Liver (tissue), 9 donors: ENCODE results near the gene D2HGDH. TPM values are rescaled to one million over a fixed set of nuclear protein-coding genes. Genes with fewer than 3 reads are reported as not detected.
"Not testable (repeated sequence)": the region's sequence is repeated elsewhere in the genome, so short reads cannot be mapped to it uniquely, and the experiment has no call there.

Source experiments
- DNase-seq: peaks from one replicate; pipeline ENCODE4 v3.0.0-alpha.2; 2017; ENCODE audit warnings: low spot score
- H3K27ac ChIP-seq, 2 donors: one replicate each; pipeline ENCODE4 v1.7.0; 2013; ENCODE audit warnings: inconsistent platforms in 2 of 2, low read length in 2 of 2, control low read depth in 1 of 2, low read depth in 1 of 2, mild to moderate bottlenecking in 1 of 2
- H3K27me3 ChIP-seq, 4 donors: one replicate each; pipeline versions ENCODE4 v1.6.1 to v1.7.0; 2013; ENCODE audit warnings: low read length in 3 of 4, inconsistent platforms in 1 of 4, mild to moderate bottlenecking in 1 of 4, moderate library complexity in 1 of 4; ENCODE audit not compliant: control insufficient read depth in 4 of 4, insufficient read depth in 4 of 4
- H3K36me3 ChIP-seq, 4 donors: one replicate each; pipeline versions ENCODE4 v1.6.1 to v1.7.0; 2013; ENCODE audit warnings: low read length in 3 of 4, mild to moderate bottlenecking in 3 of 4, low read depth in 1 of 4, moderate library complexity in 1 of 4; ENCODE audit not compliant: control insufficient read depth in 4 of 4, insufficient read depth in 3 of 4
- H3K4me1 ChIP-seq, 4 donors: one replicate each; pipeline versions ENCODE4 v1.6.1 to v1.7.0; 2013; ENCODE audit warnings: low read length in 3 of 4, mild to moderate bottlenecking in 3 of 4, moderate library complexity in 1 of 4; ENCODE audit not compliant: control insufficient read depth in 4 of 4, insufficient read depth in 4 of 4
- H3K4me3 ChIP-seq, 3 donors: one replicate each; pipeline versions ENCODE4 v1.6.1 to v1.7.0; 2013; ENCODE audit warnings: low read length in 3 of 3, control low read depth in 1 of 3, low read depth in 1 of 3, mild to moderate bottlenecking in 1 of 3
- H3K9ac ChIP-seq, 2 donors: one replicate each; pipeline ENCODE4 v1.7.0; 2013; ENCODE audit warnings: low read length in 2 of 2, mild to moderate bottlenecking in 2 of 2, moderate library complexity in 2 of 2, control low read depth in 1 of 2, low read depth in 1 of 2
- H3K9me3 ChIP-seq, 4 donors: one replicate each; pipeline versions ENCODE4 v1.6.1 to v1.7.0; 2013; ENCODE audit warnings: low read length in 3 of 4; ENCODE audit not compliant: control insufficient read depth in 4 of 4
- EGR1 ChIP-seq, 2 donors: IDR thresholded peaks; 2 replicates each; pipeline ENCODE4 v1.6.1; 2016 to 2018; ENCODE audit warnings: antibody characterized with exemption in 2 of 2, low read depth in 2 of 2
- FOXA1 ChIP-seq: IDR thresholded peaks from 2 replicates; pipeline ENCODE4 v1.6.1; 2016; ENCODE audit warnings: antibody characterized with exemption
- FOXA2 ChIP-seq: IDR thresholded peaks from 2 replicates; pipeline ENCODE4 v1.6.1; 2016; ENCODE audit warnings: antibody characterized with exemption
- GABPA ChIP-seq, 2 donors: IDR thresholded peaks in 1 of 2; conservative IDR thresholded peaks in 1 of 2; 2 replicates each; pipeline ENCODE4 v1.6.1; 2016; ENCODE audit warnings: antibody characterized with exemption in 2 of 2, mild to moderate bottlenecking in 1 of 2, moderate library complexity in 1 of 2
- HNF4A ChIP-seq, 2 donors: conservative IDR thresholded peaks; 2 replicates each; pipeline ENCODE4 v1.6.1; 2016; ENCODE audit warnings: antibody characterized with exemption in 2 of 2, mild to moderate bottlenecking in 2 of 2
- HNF4G ChIP-seq: IDR thresholded peaks from 2 replicates; pipeline ENCODE4 v1.6.1; 2016; ENCODE audit warnings: antibody characterized with exemption
- JUND ChIP-seq, 2 donors: IDR thresholded peaks; 2 replicates each; pipeline ENCODE4 v1.6.1; 2016; ENCODE audit warnings: antibody characterized with exemption in 2 of 2
- NR2F2 ChIP-seq: IDR thresholded peaks from 2 replicates; pipeline ENCODE4 v1.6.1; 2016; ENCODE audit warnings: antibody characterized with exemption
- RAD21 ChIP-seq, 2 donors: IDR thresholded peaks; 2 replicates each; pipeline ENCODE4 v1.6.1; 2016; ENCODE audit warnings: antibody characterized with exemption in 2 of 2, mild to moderate bottlenecking in 2 of 2
- RXRA ChIP-seq, 2 donors: IDR thresholded peaks; 2 replicates each; pipeline ENCODE4 v1.6.1; 2017 to 2018; ENCODE audit warnings: antibody characterized with exemption in 2 of 2, mild to moderate bottlenecking in 1 of 2
- TAF1 ChIP-seq: conservative IDR thresholded peaks from 2 replicates; pipeline ENCODE4 v1.6.1; 2016; ENCODE audit warnings: antibody characterized with exemption, mild to moderate bottlenecking
- YY1 ChIP-seq: IDR thresholded peaks from 2 replicates; pipeline ENCODE4 v1.6.1; 2016; ENCODE audit warnings: antibody characterized with exemption, mild to moderate bottlenecking
- WGBS: extraction: QIAGEN DNeasy Blood & Tissue Kit; methylation state at CpG from one replicate; pipeline ENCODE4 v1.1.7; 2013; 5-methylcytosine and 5-hydroxymethylcytosine counted together
- polyA plus RNA-seq, 2 donors: library from polyadenylated mRNA; stranded (reverse) in 1 of 2; unstranded in 1 of 2; fragments of 200-250 nt in 1 of 2; fragments of >200 nt in 1 of 2; fragmentation: Nextera tagmentation in 1 of 2; extraction: Ambion mirVana in 1 of 2; gene quantifications; one replicate each; pipeline versions ENCODE4 v1.2.1 to v1.2.3, GENCODE V29; 2013 to 2015
- total RNA-seq, 2 donors: library from RNA; depleted of rRNA; stranded (reverse); fragments of >200 nt; gene quantifications; one replicate each; pipeline ENCODE4 v1.2.3, GENCODE V29; 2014
- TF ChIP-seq, protein P1 (sequence below): IDR thresholded peaks from 2 replicates; pipeline ENCODE4 v1.6.1; 2016; ENCODE audit warnings: antibody characterized with exemption, mild to moderate bottlenecking
- TF ChIP-seq, protein P2 (sequence below): fragments of 150-350 bp; IDR thresholded peaks from 2 replicates; pipeline ENCODE4 v1.5.1; 2017; ENCODE audit warnings: improper control_type of control experiment, low read depth, low read length; ENCODE audit not compliant: missing input control
- TF ChIP-seq, protein P3 (sequence below): IDR thresholded peaks from 2 replicates; pipeline ENCODE4 v1.6.1; 2016; ENCODE audit warnings: antibody characterized with exemption
- donor health status: healthy.
- donor health status: healthy.
- donor health status: healthy.
- donor health status: healthy.
- donor health status: healthy.

Gene D2HGDH
- total and polyA plus RNA-seq, 4 donors = 6.4 to 25.0 (median 13.5) TPM

DNA sequence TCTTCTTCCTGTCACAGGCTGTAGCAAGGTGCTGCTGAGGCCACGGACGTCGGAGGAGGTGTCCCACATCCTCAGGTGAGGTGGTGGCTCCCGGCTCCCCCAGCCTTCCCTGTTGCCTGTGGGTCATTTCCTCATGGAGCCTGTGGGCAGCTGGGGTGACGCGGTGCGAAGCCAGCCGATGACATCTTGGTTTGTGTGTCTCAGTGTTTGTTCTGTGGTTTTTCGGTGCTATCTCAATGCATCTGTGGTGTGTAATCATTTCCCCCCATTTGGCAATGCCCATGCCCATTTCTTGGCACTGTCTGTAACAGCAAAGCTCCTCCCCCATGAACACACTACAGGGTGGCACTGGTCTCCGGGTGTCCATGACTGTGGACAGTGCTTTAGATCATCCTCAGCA, 6.6 kb downstream of the D2HGDH start:
- H3K36me3 ChIP-seq = peaks cover 0 to 24% (median 10%) of the 10 kb centered on the region in 4 donors
- H3K4me3 ChIP-seq = no peak overlapping the region
- no peak for DNase-seq
- H3K9me3 ChIP-seq = no peaks in the 10 kb centered on the region
- peak overlapping the region in 1 of 2 donors; percentile 50 for H3K27ac ChIP-seq
- no peaks in the 10 kb centered on the region for H3K27me3 ChIP-seq
- WGBS = 50% methylated on average over 10 of the region's 10 CpGs
- H3K4me1 ChIP-seq = peaks cover 6 to 35% (median 28%) of the 10 kb centered on the region in 4 donors
- no peak overlapping the region for H3K9ac ChIP-seq
- no peak for TF ChIP-seq RAD21 (IDR thresholded peaks at IDR 0.05)
- TF ChIP-seq RXRA (IDR thresholded peaks at IDR 0.05) = peak in 1 of 2 donors; percentile 20

DNA sequence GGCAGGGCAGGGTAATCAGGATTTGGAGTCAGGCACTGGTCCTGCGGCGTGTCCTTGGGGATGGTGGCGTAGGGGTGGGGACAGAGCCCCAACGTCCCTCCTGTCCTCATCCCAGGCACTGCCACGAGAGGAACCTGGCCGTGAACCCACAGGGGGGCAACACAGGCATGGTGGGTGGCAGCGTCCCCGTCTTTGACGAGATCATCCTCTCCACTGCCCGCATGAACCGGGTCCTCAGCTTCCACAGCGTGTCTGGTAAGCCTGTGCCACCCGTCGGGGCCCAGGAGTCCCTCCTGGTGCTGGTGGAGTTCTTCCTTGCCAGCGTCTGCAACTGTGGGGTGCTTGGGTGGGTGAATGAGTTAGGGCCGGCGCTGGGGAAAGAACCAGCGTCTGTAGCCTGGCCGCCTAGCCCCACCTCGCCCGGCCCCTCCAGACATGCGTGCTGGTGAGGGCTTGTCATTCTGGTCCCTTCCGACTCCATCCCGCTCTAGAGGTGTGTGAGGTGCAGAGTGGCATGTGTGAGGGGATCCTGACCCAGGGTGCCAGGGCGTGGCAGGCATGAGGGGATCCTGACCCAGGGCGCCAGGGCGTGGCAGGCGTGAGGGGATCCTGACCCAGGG, 8.0 kb downstream of the D2HGDH start:
- Histone ChIP-seq H3K4me3 (no peak overlapping the region), H3K27ac (no peak overlapping the region), H3K36me3 (peaks cover 0 to 27% (median 11%) of the 10 kb centered on the region in 4 donors), H3K27me3 (no peaks in the 10 kb centered on the region), H3K4me1 (peaks cover 6 to 31% (median 23%) of the 10 kb centered on the region in 4 donors), H3K9me3 (no peaks in the 10 kb centered on the region), H3K9ac (no peak overlapping the region)
- no peak for DNase-seq
- no peak for TF ChIP-seq FOXA2
- TF ChIP-seq RAD21 (IDR thresholded peaks at IDR 0.05) = no peak
- no peak for TF ChIP-seq RXRA (IDR thresholded peaks at IDR 0.05)
- TF ChIP-seq HNF4A (conservative IDR thresholded peaks at IDR 0.05) = no peak
- no peak for TF ChIP-seq EGR1 (IDR thresholded peaks at IDR 0.05; ENCODE audit: low read depth in 2 of 2)
- TF ChIP-seq YY1 = no peak
- TF ChIP-seq FOXA1 = no peak
- TF ChIP-seq, protein P1, sequence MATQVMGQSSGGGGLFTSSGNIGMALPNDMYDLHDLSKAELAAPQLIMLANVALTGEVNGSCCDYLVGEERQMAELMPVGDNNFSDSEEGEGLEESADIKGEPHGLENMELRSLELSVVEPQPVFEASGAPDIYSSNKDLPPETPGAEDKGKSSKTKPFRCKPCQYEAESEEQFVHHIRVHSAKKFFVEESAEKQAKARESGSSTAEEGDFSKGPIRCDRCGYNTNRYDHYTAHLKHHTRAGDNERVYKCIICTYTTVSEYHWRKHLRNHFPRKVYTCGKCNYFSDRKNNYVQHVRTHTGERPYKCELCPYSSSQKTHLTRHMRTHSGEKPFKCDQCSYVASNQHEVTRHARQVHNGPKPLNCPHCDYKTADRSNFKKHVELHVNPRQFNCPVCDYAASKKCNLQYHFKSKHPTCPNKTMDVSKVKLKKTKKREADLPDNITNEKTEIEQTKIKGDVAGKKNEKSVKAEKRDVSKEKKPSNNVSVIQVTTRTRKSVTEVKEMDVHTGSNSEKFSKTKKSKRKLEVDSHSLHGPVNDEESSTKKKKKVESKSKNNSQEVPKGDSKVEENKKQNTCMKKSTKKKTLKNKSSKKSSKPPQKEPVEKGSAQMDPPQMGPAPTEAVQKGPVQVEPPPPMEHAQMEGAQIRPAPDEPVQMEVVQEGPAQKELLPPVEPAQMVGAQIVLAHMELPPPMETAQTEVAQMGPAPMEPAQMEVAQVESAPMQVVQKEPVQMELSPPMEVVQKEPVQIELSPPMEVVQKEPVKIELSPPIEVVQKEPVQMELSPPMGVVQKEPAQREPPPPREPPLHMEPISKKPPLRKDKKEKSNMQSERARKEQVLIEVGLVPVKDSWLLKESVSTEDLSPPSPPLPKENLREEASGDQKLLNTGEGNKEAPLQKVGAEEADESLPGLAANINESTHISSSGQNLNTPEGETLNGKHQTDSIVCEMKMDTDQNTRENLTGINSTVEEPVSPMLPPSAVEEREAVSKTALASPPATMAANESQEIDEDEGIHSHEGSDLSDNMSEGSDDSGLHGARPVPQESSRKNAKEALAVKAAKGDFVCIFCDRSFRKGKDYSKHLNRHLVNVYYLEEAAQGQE = no peak
- no peak for TF ChIP-seq JUND (IDR thresholded peaks at IDR 0.05)
- 98% methylated on average over 28 of the region's 28 CpGs for WGBS

DNA sequence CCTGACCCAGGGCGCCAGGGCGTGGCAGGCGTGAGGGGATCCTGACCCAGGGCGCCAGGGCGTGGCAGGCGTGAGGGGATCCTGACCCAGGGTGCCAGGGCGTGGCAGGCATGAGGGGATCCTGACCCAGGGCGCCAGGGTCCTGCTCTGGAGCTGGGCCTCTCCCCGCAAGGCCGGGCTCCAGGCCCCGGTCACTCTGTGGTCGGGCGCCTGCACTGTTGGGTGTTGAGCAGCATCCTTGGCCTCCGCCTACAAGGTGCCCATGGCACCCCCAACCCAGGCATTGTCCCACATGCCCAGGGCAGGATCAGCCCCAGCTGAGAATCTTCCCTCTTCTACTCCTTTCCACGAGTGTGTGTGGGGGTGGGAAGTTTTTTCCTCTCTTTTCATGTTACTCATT, 8.6 kb downstream of the D2HGDH start:
- H3K9me3 ChIP-seq, DNase-seq, H3K27ac ChIP-seq, H3K4me3 ChIP-seq, H3K27me3 ChIP-seq, H3K9ac ChIP-seq: not testable (repeated sequence)
- Histone ChIP-seq H3K36me3 (peaks cover 0 to 30% (median 11%) of the 10 kb centered on the region in 4 donors), H3K4me1 (peaks cover 6 to 31% (median 23%) of the 10 kb centered on the region in 4 donors)
- 95% methylated on average over 15 of the region's 15 CpGs for WGBS

DNA sequence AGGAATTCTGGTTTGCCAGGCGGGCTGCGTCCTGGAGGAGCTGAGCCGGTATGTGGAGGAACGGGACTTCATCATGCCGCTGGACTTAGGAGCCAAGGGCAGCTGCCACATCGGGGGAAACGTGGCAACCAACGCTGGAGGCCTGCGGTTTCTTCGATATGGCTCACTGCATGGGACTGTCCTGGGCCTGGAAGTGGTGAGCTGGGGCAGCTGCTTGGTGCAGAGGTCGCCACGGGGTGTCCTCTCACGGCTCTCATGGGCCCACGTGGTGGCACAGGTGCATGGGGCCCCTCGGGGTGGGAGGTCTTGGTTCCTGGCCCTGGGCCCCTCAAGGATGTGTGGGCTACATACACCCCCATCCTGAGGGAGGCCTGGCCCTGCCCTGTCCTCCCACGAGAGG, 9.2 kb downstream of the D2HGDH start:
- H3K36me3 ChIP-seq = peaks cover 0 to 28% (median 11%) of the 10 kb centered on the region in 4 donors
- H3K27me3 ChIP-seq = no peaks in the 10 kb centered on the region
- peak overlapping the region in 1 of 2 donors; percentile 73 for H3K27ac ChIP-seq
- TF ChIP-seq RAD21 (IDR thresholded peaks at IDR 0.05) (no peak), FOXA2 (no peak), FOXA1 (no peak), JUND (IDR thresholded peaks at IDR 0.05) (no peak), TAF1 (no peak), HNF4G (no peak), EGR1 (IDR thresholded peaks at IDR 0.05; ENCODE audit: low read depth in 2 of 2) (no peak), RXRA (IDR thresholded peaks at IDR 0.05) (no peak), NR2F2 (no peak), GABPA (IDR thresholded peaks at IDR 0.05 in 1 of 2, conservative IDR thresholded peaks at IDR 0.05 in 1 of 2) (no peak)
- TF ChIP-seq, protein P2, sequence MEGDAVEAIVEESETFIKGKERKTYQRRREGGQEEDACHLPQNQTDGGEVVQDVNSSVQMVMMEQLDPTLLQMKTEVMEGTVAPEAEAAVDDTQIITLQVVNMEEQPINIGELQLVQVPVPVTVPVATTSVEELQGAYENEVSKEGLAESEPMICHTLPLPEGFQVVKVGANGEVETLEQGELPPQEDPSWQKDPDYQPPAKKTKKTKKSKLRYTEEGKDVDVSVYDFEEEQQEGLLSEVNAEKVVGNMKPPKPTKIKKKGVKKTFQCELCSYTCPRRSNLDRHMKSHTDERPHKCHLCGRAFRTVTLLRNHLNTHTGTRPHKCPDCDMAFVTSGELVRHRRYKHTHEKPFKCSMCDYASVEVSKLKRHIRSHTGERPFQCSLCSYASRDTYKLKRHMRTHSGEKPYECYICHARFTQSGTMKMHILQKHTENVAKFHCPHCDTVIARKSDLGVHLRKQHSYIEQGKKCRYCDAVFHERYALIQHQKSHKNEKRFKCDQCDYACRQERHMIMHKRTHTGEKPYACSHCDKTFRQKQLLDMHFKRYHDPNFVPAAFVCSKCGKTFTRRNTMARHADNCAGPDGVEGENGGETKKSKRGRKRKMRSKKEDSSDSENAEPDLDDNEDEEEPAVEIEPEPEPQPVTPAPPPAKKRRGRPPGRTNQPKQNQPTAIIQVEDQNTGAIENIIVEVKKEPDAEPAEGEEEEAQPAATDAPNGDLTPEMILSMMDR = no peak
- TF ChIP-seq, protein P3, sequence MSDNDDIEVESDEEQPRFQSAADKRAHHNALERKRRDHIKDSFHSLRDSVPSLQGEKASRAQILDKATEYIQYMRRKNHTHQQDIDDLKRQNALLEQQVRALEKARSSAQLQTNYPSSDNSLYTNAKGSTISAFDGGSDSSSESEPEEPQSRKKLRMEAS = no peak
- WGBS = 85% methylated on average over 16 of the region's 16 CpGs
- H3K4me3 ChIP-seq = no peak overlapping the region
- H3K9me3 ChIP-seq = no peaks in the 10 kb centered on the region
- H3K4me1 ChIP-seq = peaks cover 6 to 31% (median 23%) of the 10 kb centered on the region in 4 donors
- no peak for DNase-seq
- no peak overlapping the region for H3K9ac ChIP-seq
